Measurements from ENCODE around the gene NPSR1. TPM values are rescaled to one million over a fixed set of nuclear protein-coding genes. Genes with fewer than 3 reads are reported as not detected.
"Not testable (repeated sequence)": the region's sequence is repeated elsewhere in the genome, so short reads cannot be mapped to it uniquely, and the experiment has no call there.

The NPSR1 gene
- total and polyA plus RNA-seq, 9 of the 15 experiments (the other 6 are each of a cell fraction or from before 2014, with no cell fraction given): not detected

DNA sequence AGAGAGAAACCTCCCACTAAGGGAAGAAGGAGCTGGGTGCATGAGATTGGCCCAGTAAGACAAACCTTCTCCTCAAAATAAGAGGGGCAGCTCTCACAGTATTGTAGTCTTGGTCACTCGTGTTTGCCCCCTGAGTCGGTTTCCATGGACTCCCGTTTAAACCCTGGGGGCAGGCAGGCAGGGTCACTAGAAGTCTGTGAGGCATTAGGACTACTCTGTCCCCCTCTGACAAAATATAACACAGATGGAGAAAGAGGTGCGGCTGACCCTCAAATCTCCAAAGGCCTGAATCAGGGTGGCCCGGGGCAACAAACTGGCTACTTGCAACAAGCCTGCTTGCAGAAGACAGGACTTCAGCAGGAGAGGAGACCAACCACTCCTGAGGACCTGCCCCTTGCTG is 210.6 kb downstream of the NPSR1 start:
- FAIRE-seq; BruUV-seq (replicated peaks); CTCF ChIA-PET (ENCODE audit: low intra/inter-chr PET ratio): not testable (repeated sequence)

DNA sequence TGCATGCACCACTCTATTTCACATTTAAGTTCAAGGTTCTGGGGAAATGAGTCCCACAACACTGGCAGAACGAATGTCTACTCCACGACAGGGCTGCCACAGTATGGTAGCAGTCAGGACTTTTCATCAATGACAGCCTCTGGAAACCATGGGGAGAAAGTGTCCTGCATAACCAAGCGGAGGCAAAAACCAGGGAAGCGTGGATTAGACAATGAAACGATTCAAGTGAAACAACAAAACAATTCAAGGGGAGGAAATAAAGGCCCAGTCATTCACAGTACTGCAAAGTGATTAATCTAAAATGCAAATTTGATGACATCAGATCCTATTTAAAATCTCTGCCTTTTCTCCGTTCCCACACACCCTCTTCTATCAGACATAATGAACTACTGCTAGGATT is 211.0 kb downstream of the NPSR1 start:
- no peak for FAIRE-seq

More for the DNA sequence above, 210.6 kb downstream of the NPSR1 start:
- H3K4me3 ChIP-seq; H2AFZ ChIP-seq (ENCODE audit: low read depth, low read length); H3K4me1 ChIP-seq (replicated peaks in 1 of 2; ENCODE audit: control insufficient read depth in 2 of 2, insufficient read depth in 2 of 2, low read length in 2 of 2); H3K9me3 ChIP-seq (replicated peaks; ENCODE audit: control insufficient read depth, insufficient read depth, low read depth, low read length); ATAC-seq; H3K79me2 ChIP-seq (ENCODE audit: control insufficient read depth, insufficient read depth, low read length); H3K27me3 ChIP-seq (ENCODE audit: control insufficient read depth in 2 of 2, insufficient read depth in 2 of 2, low read length in 2 of 2); H3K4me2 ChIP-seq (ENCODE audit: insufficient read depth, low read length); H3K27ac ChIP-seq (ENCODE audit: extremely low read depth, low read depth, low read length); DNase-seq (ENCODE audit: extremely low read depth in 1 of 4, low spot score in 3 of 4); H3K9me1 ChIP-seq (ENCODE audit: control insufficient read depth, insufficient read depth, low read length); H3K36me3 ChIP-seq (ENCODE audit: control insufficient read depth, insufficient read depth, low read length); intact Hi-C loops (cut with micrococcal nuclease); H3K9ac ChIP-seq (ENCODE audit: insufficient read depth in 1 of 2, low read depth in 2 of 2, low read length in 2 of 2); in situ Hi-C loops (cut with MboI); H4K20me1 ChIP-seq (replicated peaks; ENCODE audit: control insufficient read depth, insufficient read depth, low read length); POLR2A ChIA-PET: not testable (repeated sequence)
- WGBS (ENCODE audit: insufficient coverage, low coverage, missing lambda C conversion rate): 9% methylated on average over 3 of the region's 5 CpGs

More for the DNA sequence above, 211.0 kb downstream of the NPSR1 start:
- Histone ChIP-seq H3K9me3 (replicated peaks; ENCODE audit: control insufficient read depth, insufficient read depth, low read depth, low read length) (no peaks in the 10 kb centered on the region), H3K9me1 (ENCODE audit: control insufficient read depth, insufficient read depth, low read length) (no peaks in the 10 kb centered on the region), H3K9ac (ENCODE audit: insufficient read depth in 1 of 2, low read depth in 2 of 2, low read length in 2 of 2) (no peak overlapping the region), H3K4me3 (no peak overlapping the region), H3K27me3 (ENCODE audit: control insufficient read depth in 2 of 2, insufficient read depth in 2 of 2, low read length in 2 of 2) (no peaks in the 10 kb centered on the region), H4K20me1 (replicated peaks; ENCODE audit: control insufficient read depth, insufficient read depth, low read length) (no peaks in the 10 kb centered on the region), H3K36me3 (ENCODE audit: control insufficient read depth, insufficient read depth, low read length) (no peaks in the 10 kb centered on the region), H2AFZ (ENCODE audit: low read depth, low read length) (no peak overlapping the region), H3K4me2 (ENCODE audit: insufficient read depth, low read length) (no peak overlapping the region), H3K4me1 (replicated peaks in 1 of 2; ENCODE audit: control insufficient read depth in 2 of 2, insufficient read depth in 2 of 2, low read length in 2 of 2) (peaks cover 0 to 4% of the 10 kb centered on the region in 2 experiments; a peak in 2 of 5 replicates), H3K79me2 (ENCODE audit: control insufficient read depth, insufficient read depth, low read length) (no peaks in the 10 kb centered on the region), H3K27ac (ENCODE audit: extremely low read depth, low read depth, low read length) (no peak overlapping the region)
- CTCF ChIA-PET (ENCODE audit: low intra/inter-chr PET ratio): no interaction called here
- DNase-seq (ENCODE audit: extremely low read depth in 1 of 4, low spot score in 3 of 4) (no peak), ATAC-seq (no peak)
- in situ Hi-C loops (cut with MboI): no loop called here
- intact Hi-C loops (cut with micrococcal nuclease): no loop called here
- POLR2A ChIA-PET: no interaction called here
- WGBS (ENCODE audit: insufficient coverage, low coverage, missing lambda C conversion rate): 32% methylated on average over 6 of the region's 6 CpGs
- no TSS peak for BruUV-seq (replicated peaks)
- no peak for TF ChIP-seq SMC3 (conservative IDR thresholded peaks at IDR 0.05; ENCODE audit: insufficient read depth, low read depth, low read length)
- no peak for TF ChIP-seq ILK (tag; IDR thresholded peaks at IDR 0.05; ENCODE audit: borderline replicate concordance, low read depth)
- no peak for TF ChIP-seq BACH1 (tag; IDR thresholded peaks at IDR 0.05)
- no peak for TF ChIP-seq MCM2 (IDR thresholded peaks at IDR 0.05; ENCODE audit: low read depth)
- TF ChIP-seq SREBF1 (IDR thresholded peaks at IDR 0.05; ENCODE audit: borderline replicate concordance, low read depth, low read length): no peak
- TF ChIP-seq RUNX1 (IDR thresholded peaks at IDR 0.05; ENCODE audit: low read depth): no peak
- no peak for TF ChIP-seq CBX8 (IDR thresholded peaks at IDR 0.05; ENCODE audit: borderline replicate concordance, extremely low read depth, low read depth, low read length, poor library complexity, severe bottlenecking)

Measured in K562 (cell line).